Parathyroid adenoma (tissue), 2 donors: ENCODE measurements around the gene NEO1.
"Not testable (repeated sequence)": the region's sequence is repeated elsewhere in the genome, so short reads cannot be mapped to it uniquely, and the experiment has no call there.

Experiments used
- H2AFZ ChIP-seq: fragments of 300-600 bp; sonication (generic); one replicate; pipeline ENCODE4 v1.7.0; 2017; ENCODE audit warnings: antibody characterized with exemption, mild to moderate bottlenecking
- H3K27ac ChIP-seq: fragments of 300-600 bp; sonication (generic); one replicate; pipeline ENCODE4 v1.7.0; 2017
- H3K27me3 ChIP-seq: fragments of 300-600 bp; sonication (generic); one replicate; pipeline ENCODE4 v1.7.0; 2017; ENCODE audit warnings: low read length; ENCODE audit not compliant: control insufficient read depth, insufficient read depth
- H3K36me3 ChIP-seq: fragments of 300-600 bp; sonication (generic); one replicate; pipeline ENCODE4 v1.7.0; 2017; ENCODE audit warnings: low read length; ENCODE audit not compliant: control insufficient read depth, insufficient read depth
- H3K4me1 ChIP-seq: fragments of 300-600 bp; sonication (generic); one replicate; pipeline ENCODE4 v1.7.0; 2017; ENCODE audit warnings: control low read depth
- H3K4me2 ChIP-seq: fragments of 300-600 bp; sonication (generic); one replicate; pipeline ENCODE4 v1.7.0; 2017; ENCODE audit warnings: low read length
- H3K4me3 ChIP-seq: fragments of 300-600 bp; sonication (generic); one replicate; pipeline ENCODE4 v1.7.0; 2017; ENCODE audit warnings: low read depth, low read length
- H3K79me2 ChIP-seq: fragments of 300-600 bp; sonication (generic); one replicate; pipeline ENCODE4 v1.7.0; 2017; ENCODE audit warnings: control low read depth
- H3K9ac ChIP-seq: fragments of 300-600 bp; sonication (generic); one replicate; pipeline ENCODE4 v1.7.0; 2017; ENCODE audit warnings: mild to moderate bottlenecking
- H3K9me3 ChIP-seq: fragments of 300-600 bp; sonication (generic); one replicate; pipeline ENCODE4 v1.7.0; 2017; ENCODE audit warnings: low read length; ENCODE audit not compliant: control insufficient read depth
- TF ChIP-seq, protein P1 (sequence below): fragments of 300-600 bp; sonication (generic); IDR thresholded peaks from one replicate; pipeline ENCODE4 v1.7.0; 2017; ENCODE audit warnings: antibody characterized with exemption, mild to moderate bottlenecking
- donor health status: primary hyperparathyroidism.

NEO1 gene

DNA sequence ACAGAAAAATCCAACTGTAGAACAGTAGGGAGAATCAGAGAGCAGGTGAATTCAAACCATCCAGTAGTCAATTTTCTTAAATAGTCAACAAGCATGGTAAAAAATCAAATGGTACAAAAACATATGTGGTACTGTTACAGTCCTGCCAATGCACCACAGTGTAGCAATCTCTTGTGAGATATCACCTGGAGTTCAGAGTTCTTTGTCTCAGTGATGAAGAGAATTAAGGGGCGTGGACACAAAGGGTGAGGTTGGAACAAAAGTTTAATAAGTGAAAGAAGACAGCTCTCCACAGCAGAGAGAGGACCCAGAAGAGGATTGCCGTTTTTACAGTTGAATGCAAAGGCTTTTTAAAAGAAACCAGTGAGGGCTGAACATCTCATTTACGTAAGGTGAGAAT, 113.2 kb downstream of the NEO1 start:
- TF ChIP-seq, protein P1, sequence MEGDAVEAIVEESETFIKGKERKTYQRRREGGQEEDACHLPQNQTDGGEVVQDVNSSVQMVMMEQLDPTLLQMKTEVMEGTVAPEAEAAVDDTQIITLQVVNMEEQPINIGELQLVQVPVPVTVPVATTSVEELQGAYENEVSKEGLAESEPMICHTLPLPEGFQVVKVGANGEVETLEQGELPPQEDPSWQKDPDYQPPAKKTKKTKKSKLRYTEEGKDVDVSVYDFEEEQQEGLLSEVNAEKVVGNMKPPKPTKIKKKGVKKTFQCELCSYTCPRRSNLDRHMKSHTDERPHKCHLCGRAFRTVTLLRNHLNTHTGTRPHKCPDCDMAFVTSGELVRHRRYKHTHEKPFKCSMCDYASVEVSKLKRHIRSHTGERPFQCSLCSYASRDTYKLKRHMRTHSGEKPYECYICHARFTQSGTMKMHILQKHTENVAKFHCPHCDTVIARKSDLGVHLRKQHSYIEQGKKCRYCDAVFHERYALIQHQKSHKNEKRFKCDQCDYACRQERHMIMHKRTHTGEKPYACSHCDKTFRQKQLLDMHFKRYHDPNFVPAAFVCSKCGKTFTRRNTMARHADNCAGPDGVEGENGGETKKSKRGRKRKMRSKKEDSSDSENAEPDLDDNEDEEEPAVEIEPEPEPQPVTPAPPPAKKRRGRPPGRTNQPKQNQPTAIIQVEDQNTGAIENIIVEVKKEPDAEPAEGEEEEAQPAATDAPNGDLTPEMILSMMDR = no peak
- no peaks in the 10 kb centered on the region for H3K79me2 ChIP-seq

DNA sequence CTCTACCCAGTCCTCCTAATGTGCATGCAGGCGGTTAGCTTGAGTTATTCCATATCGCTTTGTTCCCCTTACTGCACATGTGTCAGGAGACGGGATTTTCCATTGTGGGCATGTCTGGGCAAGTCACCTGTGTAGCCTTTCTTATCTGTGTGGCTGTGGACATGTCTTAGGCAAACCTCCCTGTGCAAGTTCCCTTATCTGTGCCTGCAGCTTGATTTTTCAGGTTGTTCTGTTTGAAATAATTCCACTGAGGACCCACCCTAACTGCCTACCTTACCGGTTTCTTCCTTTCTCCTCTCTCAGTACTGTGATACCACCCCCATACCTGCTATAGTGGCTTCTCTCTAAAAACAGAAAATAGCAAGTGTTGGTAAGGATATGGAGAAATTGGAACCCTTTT, 113.6 kb downstream of the NEO1 start:
- Histone ChIP-seq H3K4me1 (no peaks in the 10 kb centered on the region), H3K9ac (no peak overlapping the region), H3K36me3 (no peaks in the 10 kb centered on the region), H3K27me3 (no peaks in the 10 kb centered on the region), H3K79me2 (no peaks in the 10 kb centered on the region), H3K4me2 (no peak overlapping the region), H3K27ac (no peak overlapping the region), H3K9me3 (no peaks in the 10 kb centered on the region), H3K4me3 (no peak overlapping the region), H2AFZ (no peak overlapping the region)
- TF ChIP-seq, protein P1 = no peak

More for the DNA sequence above, 113.2 kb downstream of the NEO1 start:
- Histone ChIP-seq H2AFZ (no peak overlapping the region), H3K4me3 (no peak overlapping the region), H3K4me1 (no peaks in the 10 kb centered on the region), H3K9me3 (no peaks in the 10 kb centered on the region), H3K36me3 (no peaks in the 10 kb centered on the region), H3K9ac (no peak overlapping the region), H3K27me3 (no peaks in the 10 kb centered on the region), H3K4me2 (no peak overlapping the region), H3K27ac (no peak overlapping the region)

DNA sequence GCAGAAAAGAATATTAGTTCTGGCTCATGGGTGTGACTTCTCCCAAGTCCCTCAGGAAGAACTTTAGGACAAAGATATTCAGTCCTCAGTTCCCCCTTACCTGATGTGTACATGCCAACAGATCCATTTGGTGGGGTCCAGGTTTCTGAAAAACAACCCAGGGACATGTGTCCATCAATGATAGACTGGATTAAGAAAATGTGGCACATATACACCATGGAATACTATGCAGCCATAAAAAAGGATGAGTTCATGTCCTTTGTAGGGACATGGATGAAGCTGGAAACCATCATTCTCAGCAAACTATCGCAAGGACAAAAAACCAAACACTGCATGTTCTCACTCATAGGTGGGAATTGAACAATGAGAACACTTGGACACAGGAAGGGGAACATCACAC, 114.4 kb downstream of the NEO1 start:
- not testable (repeated sequence) for H3K36me3 ChIP-seq, H2AFZ ChIP-seq, H3K9ac ChIP-seq, H3K27ac ChIP-seq, H3K4me2 ChIP-seq, H3K4me1 ChIP-seq, H3K79me2 ChIP-seq, H3K27me3 ChIP-seq, H3K9me3 ChIP-seq, H3K4me3 ChIP-seq

DNA sequence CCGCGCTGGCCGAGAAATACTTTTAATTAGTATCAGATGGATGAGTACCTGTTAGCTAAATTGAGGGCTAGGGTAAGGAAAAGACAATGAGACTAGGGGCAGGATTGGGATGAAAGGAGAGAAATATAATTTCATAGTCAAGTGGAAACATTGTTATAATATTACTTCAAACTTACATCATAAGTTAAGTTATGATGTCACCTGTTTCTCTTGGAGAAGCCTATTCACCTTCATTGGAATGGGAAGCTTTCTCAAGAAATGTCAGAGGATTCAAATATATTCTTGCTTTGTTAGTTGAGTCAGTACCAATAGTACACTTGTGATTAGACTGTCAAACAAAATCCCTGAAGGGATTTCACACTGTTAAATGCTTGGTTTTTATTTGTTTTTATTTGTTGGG, 116.2 kb downstream of the NEO1 start:
- H3K27me3 ChIP-seq = no peaks in the 10 kb centered on the region
- TF ChIP-seq, protein P1 = no peak

DNA sequence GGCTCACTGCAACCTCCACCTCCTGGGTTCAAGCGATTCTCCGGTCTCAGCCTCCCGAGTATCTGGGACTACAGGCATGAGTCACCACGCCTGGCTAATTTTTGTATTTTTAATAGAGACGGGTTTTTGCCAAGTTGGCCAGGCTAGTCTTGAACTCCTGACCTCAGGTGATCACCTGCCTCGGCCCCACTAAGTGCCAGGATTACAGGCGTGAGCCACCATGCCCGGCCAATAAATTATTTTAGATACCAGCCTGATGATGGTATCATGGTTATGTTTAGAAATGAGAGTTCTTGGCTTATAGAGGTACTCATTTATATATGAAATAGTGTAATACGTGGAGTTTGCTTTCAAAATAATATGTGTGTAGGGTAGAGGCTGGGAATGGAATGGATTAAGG, 119.4 kb downstream of the NEO1 start:
- Histone ChIP-seq H3K27ac (no peak overlapping the region), H3K9ac (no peak overlapping the region), H3K36me3 (no peaks in the 10 kb centered on the region), H3K79me2 (no peaks in the 10 kb centered on the region), H3K27me3 (no peaks in the 10 kb centered on the region), H3K9me3 (no peaks in the 10 kb centered on the region), H2AFZ (no peak overlapping the region), H3K4me3 (no peak overlapping the region), H3K4me1 (no peaks in the 10 kb centered on the region), H3K4me2 (no peak overlapping the region)
- TF ChIP-seq, protein P1 = no peak

More for the DNA sequence above, 116.2 kb downstream of the NEO1 start:
- H3K79me2 ChIP-seq = no peaks in the 10 kb centered on the region
- no peak overlapping the region for H3K4me2 ChIP-seq
- no peak overlapping the region for H3K9ac ChIP-seq
- no peak overlapping the region for H2AFZ ChIP-seq
- no peaks in the 10 kb centered on the region for H3K36me3 ChIP-seq
- H3K9me3 ChIP-seq = no peaks in the 10 kb centered on the region
- H3K4me3 ChIP-seq = no peak overlapping the region
- H3K27ac ChIP-seq = no peak overlapping the region
- no peaks in the 10 kb centered on the region for H3K4me1 ChIP-seq
